Activated gamma-delta T cell (primary cell): Measurements from ENCODE around the gene GALNT2.

ENCODE experiments used
- DNase-seq: peaks from one replicate; lab custom pipeline; 2025; lab: John Stamatoyannopoulos, UW

Gene GALNT2

GRCh38 chr1:230210326-230210980 is 143.4 kb downstream of the GALNT2 start:
- no peak for DNase-seq

GRCh38 chr1:230210981-230211336 is 143.9 kb downstream of the GALNT2 start:
- no peak for DNase-seq

GRCh38 chr1:230211436-230212145 is 144.6 kb downstream of the GALNT2 start:
- DNase-seq: no peak

GRCh38 chr1:230212405-230212936 is 145.4 kb downstream of the GALNT2 start:
- no peak for DNase-seq

GRCh38 chr1:230215031-230215430 is 148.0 kb downstream of the GALNT2 start:
- DNase-seq: no peak

- DNase-seq: no peak
These were observed 148.5 kb downstream of the GALNT2 start for GRCh38 chr1:230215529-230215928.

GRCh38 chr1:230216896-230217295 is 149.9 kb downstream of the GALNT2 start:
- DNase-seq: no peak

GRCh38 chr1:230218667-230219066 is 151.6 kb downstream of the GALNT2 start:
- DNase-seq: no peak

- DNase-seq: no peak
These were observed 152.4 kb downstream of the GALNT2 start for GRCh38 chr1:230219174-230220067.

GRCh38 chr1:230220478-230220877 is 153.4 kb downstream of the GALNT2 start:
- no peak for DNase-seq

GRCh38 chr1:230220907-230221306 is 153.9 kb downstream of the GALNT2 start:
- DNase-seq: no peak

- no peak for DNase-seq
These were observed 155.6 kb downstream of the GALNT2 start for GRCh38 chr1:230222678-230223077.

GRCh38 chr1:230224101-230224960 is 157.3 kb downstream of the GALNT2 start:
- DNase-seq: no peak

GRCh38 chr1:230226007-230226800 is 159.2 kb downstream of the GALNT2 start:
- DNase-seq: no peak

- DNase-seq: no peak
These were observed 159.8 kb downstream of the GALNT2 start for GRCh38 chr1:230226814-230227213.

- DNase-seq: no peak
These were observed 161.3 kb downstream of the GALNT2 start for GRCh38 chr1:230228236-230228897.

GRCh38 chr1:230230273-230230672 is 163.2 kb downstream of the GALNT2 start:
- DNase-seq: no peak

GRCh38 chr1:230230948-230231773 is 164.1 kb downstream of the GALNT2 start:
- DNase-seq: no peak

- DNase-seq: no peak
These were observed 164.7 kb downstream of the GALNT2 start for GRCh38 chr1:230231774-230232145.
